ENCODE data around the gene DSE. TPM values are rescaled to one million over a fixed set of nuclear protein-coding genes. Genes with fewer than 3 reads are reported as not detected.
A peak's percentile ranks its signal among the peaks of the same experiment; 100 is the strongest.

The DSE gene
- total RNA-seq, 1 experiment from 2014 or later = 69.7 TPM

- no peak for DNase-seq (ENCODE audit: low read depth)
Observed at GRCh38 chr6:116359835-116360234, 10.9 kb upstream of the DSE start.

GRCh38 chr6:116362276-116362675, 8.5 kb upstream of the DSE start:
- DNase-seq (ENCODE audit: low read depth) = no peak

- DNase-seq (ENCODE audit: low read depth) = peak; percentile 40
Observed at GRCh38 chr6:116363759-116364158, 7.0 kb upstream of the DSE start.

DNA sequence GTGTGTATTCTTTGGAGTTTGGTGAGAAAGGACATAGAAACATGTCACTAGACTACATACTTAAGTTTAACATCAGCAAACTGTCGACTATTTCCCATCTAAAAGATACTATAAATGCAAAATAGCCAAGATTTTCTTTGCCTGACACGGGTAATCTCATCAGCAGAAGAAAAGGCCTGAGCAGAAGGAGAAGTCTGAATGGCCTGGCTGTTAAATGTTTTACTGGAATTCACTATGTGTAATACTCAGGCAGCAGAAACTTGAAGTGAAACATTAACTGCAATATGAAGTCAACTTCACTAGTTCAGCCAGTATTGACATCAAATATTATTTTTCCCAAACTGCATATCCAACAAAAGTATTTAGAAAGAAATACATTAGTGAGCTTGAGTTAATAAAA, 6.4 kb upstream of the DSE start:
- no peak for DNase-seq (ENCODE audit: low read depth)

GRCh38 chr6:116365743-116366142, 5.0 kb upstream of the DSE start:
- DNase-seq (ENCODE audit: low read depth) = no peak

DNA sequence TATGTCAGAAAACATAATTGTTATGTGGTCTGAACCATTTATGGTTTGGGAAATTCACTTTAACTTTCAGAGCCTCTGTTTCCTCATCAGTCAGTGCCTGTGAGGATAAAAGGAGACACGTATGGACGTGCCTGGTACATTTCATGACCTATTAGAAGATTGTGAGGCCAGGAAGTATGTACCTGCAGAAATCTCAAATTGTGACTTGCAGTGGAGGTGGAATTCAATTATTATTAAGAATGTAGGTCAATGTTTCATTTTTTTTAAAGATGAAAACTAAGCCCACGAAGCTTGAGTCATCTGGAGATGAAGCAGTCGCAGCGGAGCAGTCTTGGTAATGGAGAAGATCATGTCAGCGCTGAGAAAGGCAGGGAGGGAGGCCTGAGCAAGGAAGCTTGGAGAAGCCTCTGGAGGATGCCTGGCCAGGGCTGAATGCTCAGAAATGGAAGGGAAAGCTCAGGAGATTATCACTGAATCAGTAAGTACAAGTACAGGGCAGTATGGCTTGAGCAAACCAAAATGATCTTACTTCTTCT, 3.9 kb upstream of the DSE start:
- no peak for DNase-seq (ENCODE audit: low read depth)

GRCh38 chr6:116369540-116369939, 1.2 kb upstream of the DSE start:
- DNase-seq (ENCODE audit: low read depth) = no peak

- DNase-seq (ENCODE audit: low read depth) = no peak
Observed at GRCh38 chr6:116369964-116370759, 585 bp upstream of the DSE start.

GRCh38 chr6:116371120-116371917, 572 bp downstream of the DSE start:
- peak; percentile 96 for DNase-seq (ENCODE audit: low read depth)

- DNase-seq (ENCODE audit: low read depth) = no peak
Observed at GRCh38 chr6:116371918-116372209, 1.1 kb downstream of the DSE start.

DNA sequence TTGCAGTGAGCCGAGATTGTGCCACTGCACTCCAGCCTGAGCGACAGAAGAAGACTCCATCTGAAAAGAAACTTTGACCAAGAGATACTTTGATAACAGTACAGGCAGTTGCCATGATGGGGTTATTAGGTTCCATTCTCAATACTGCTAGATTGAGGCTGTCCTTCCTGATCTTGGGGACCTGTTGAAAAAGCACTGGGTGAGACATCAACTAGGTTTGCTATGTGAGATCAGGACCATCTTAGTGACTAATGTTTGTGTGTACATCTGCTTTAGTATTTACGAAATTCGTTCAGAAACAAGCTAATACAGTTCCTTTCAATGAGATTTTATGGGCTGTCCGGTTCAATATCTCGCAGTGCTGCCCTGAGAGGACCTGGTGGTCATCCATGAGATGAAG, 2.6 kb downstream of the DSE start:
- no peak for DNase-seq (ENCODE audit: low read depth)

DNA sequence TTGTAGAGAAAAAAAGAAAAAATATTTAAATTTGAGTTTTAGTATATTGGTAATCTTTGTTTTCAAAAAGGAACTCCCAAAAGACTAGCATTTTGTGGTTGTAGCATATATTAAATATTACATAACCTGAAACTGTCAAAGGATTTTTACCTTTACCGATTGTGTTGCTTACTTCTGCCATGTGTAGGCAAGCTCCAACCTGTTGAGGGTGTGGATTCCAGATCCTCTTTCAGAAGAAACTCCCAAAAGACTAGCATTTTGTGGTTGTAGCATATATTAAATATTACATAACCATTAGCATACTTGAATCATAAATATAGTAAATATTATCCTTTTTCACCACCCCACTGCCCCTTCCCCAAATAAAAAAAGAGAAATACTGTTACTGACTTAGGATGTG, 3.2 kb downstream of the DSE start:
- DNase-seq (ENCODE audit: low read depth) = no peak

DNA sequence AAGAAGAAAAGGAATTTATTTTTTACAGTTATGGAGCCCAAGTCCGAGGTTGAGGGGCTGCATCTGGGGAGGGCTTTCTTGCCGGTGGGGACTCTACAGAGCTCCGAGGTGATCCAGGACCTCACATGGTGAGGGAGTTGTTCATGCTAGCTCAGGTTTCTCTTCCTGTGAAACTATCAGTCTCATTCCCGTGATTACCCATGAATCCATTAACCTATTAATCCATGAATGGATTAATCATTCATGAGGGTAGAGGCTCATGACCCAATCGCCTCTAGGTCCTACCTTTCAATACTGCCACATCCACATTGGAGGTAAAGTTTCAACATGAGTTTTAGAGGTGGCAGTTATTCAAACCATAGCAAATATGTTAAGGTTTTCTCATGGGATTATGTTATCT, 3.8 kb downstream of the DSE start:
- DNase-seq (ENCODE audit: low read depth) = no peak

- DNase-seq (ENCODE audit: low read depth) = no peak
Observed at GRCh38 chr6:116375262-116375661, 4.5 kb downstream of the DSE start.

DNA sequence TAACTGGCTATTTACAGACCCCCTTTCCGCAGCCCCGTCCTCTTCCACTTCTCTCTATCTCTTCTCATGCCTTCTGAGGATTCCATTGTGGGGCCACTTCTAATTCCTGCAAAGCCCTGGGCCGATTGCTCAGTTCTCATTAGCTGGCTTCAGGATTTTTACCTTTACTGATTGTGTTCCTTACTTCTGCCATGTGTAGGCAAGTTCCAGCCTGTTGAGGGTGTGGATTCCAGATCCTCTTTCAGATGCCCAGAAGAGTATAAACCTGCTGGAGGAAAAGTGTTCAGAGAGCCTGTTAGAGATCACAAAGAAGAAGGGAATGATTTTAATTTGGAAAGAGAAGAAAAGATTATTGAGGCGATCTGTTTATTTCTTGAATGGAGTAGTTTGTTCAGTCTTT, 5.4 kb downstream of the DSE start:
- DNase-seq (ENCODE audit: low read depth) = no peak

- no peak for DNase-seq (ENCODE audit: low read depth)
Observed at GRCh38 chr6:116379764-116380163, 9.0 kb downstream of the DSE start.

DNA sequence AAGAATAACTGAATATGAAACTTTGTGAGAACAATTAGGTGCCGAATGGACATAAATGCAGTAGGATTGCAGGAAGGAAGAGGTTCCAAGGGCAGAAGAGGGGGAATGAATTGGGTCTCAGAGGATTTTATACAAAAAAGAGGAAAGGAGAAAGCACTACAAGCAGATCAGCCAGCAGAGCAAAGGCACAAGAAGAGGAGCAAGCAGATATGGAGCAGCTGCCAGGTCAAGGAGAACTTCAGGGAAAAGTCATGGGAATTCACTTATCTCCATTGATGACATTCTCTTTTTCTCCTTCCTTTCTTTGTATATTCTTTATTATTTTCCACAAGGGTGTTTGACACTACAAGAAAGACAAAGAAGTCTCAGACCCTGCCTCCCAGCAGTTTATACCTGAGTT, 9.6 kb downstream of the DSE start:
- DNase-seq (ENCODE audit: low read depth) = no peak

- no peak for DNase-seq (ENCODE audit: low read depth)
Observed at GRCh38 chr6:116381000-116381399, 10.3 kb downstream of the DSE start.

DNA sequence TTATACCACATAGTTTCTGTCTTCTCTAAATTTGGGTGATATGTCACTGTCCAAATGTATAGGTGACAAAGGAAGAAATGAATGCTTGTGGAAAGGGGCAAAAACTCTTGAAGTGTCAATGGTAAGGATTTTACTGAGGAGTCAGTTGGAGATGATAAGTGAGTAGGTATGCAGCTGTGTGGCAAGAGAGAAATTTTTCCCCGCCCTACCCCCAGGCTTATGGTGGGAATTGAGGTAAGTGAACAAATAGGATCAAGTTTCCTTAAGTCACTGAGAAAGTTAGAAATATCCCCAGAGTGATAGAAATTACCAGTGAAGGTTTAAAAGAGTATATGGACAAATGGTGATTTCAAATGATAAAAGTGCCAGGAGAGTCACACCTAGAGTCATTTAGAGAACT, 11.8 kb downstream of the DSE start:
- peak; percentile 35 for DNase-seq (ENCODE audit: low read depth)

GRCh38 chr6:116384727-116385458, 14.1 kb downstream of the DSE start:
- DNase-seq (ENCODE audit: low read depth) = no peak

- peak; percentile 72 for DNase-seq (ENCODE audit: low read depth)
Observed at GRCh38 chr6:116385459-116385802, 14.7 kb downstream of the DSE start.

GRCh38 chr6:116385921-116386320, 15.2 kb downstream of the DSE start:
- no peak for DNase-seq (ENCODE audit: low read depth)
